HG03439 (cell line): ENCODE data around the gene GPC3.

Experiments used
- ATAC-seq: cut with Tn5 transposase; IDR thresholded peaks from one replicate; pipeline ENCODE4 v1.9.1; 2021; ENCODE audit warnings: mild to moderate bottlenecking, moderate library complexity; ENCODE audit not compliant: unreplicated experiment

The GPC3 gene

GRCh38 chrX:133715715-133716114, 269.7 kb downstream of the GPC3 start:
- ATAC-seq, result no peak

- no peak for ATAC-seq
Observed at GRCh38 chrX:133709501-133709900, 275.9 kb downstream of the GPC3 start.

GRCh38 chrX:133706890-133707289, 278.5 kb downstream of the GPC3 start:
- ATAC-seq, result no peak

- ATAC-seq, result no peak
Observed at GRCh38 chrX:133702230-133702629, 283.2 kb downstream of the GPC3 start.

GRCh38 chrX:133699023-133699728, 286.2 kb downstream of the GPC3 start:
- no peak for ATAC-seq

- ATAC-seq, result no peak
Observed at GRCh38 chrX:133698298-133698697, 287.1 kb downstream of the GPC3 start.

GRCh38 chrX:133697656-133698055, 287.7 kb downstream of the GPC3 start:
- no peak for ATAC-seq

- ATAC-seq, result no peak
Observed at GRCh38 chrX:133689997-133690599, 295.3 kb downstream of the GPC3 start.

GRCh38 chrX:133685822-133686221, 299.6 kb downstream of the GPC3 start:
- ATAC-seq, result no peak

- no peak for ATAC-seq
Observed at GRCh38 chrX:133681897-133682296, 303.5 kb downstream of the GPC3 start.

GRCh38 chrX:133681421-133681820, 304.0 kb downstream of the GPC3 start:
- no peak for ATAC-seq

- no peak for ATAC-seq
Observed at GRCh38 chrX:133677123-133678063, 308.0 kb downstream of the GPC3 start.

- ATAC-seq, result no peak
Observed at GRCh38 chrX:133676344-133677122, 308.9 kb downstream of the GPC3 start.

- ATAC-seq, result no peak
Observed at GRCh38 chrX:133674726-133675470, 310.5 kb downstream of the GPC3 start.

GRCh38 chrX:133670383-133670782, 315.0 kb downstream of the GPC3 start:
- ATAC-seq, result no peak

GRCh38 chrX:133669214-133669613, 316.2 kb downstream of the GPC3 start:
- ATAC-seq, result no peak

GRCh38 chrX:133668225-133668931, 317.0 kb downstream of the GPC3 start:
- ATAC-seq, result no peak

- ATAC-seq, result no peak
Observed at GRCh38 chrX:133666256-133666655, 319.1 kb downstream of the GPC3 start.
